Measurements from ENCODE around the gene AGPS.

DNA sequence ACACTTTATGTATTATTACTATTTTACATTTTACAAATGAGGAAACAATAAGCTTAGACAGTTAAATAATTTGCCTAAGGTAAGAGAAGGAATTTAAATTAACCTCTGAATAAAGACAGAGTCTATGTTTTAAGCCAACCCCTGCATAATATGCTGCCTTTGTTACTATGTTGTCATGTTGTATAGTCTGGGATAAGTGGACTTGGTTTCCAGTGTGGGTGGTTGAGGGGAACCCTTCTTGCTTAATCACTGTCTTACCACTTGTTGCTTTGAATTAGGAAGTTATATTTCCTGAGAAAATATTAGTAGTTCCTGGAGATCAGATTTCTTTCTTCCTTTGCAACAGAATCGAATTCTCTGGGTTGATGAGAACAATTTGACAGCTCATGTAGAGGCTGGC, 52.6 kb downstream of the AGPS start:
- TF ChIP-seq, protein P1, sequence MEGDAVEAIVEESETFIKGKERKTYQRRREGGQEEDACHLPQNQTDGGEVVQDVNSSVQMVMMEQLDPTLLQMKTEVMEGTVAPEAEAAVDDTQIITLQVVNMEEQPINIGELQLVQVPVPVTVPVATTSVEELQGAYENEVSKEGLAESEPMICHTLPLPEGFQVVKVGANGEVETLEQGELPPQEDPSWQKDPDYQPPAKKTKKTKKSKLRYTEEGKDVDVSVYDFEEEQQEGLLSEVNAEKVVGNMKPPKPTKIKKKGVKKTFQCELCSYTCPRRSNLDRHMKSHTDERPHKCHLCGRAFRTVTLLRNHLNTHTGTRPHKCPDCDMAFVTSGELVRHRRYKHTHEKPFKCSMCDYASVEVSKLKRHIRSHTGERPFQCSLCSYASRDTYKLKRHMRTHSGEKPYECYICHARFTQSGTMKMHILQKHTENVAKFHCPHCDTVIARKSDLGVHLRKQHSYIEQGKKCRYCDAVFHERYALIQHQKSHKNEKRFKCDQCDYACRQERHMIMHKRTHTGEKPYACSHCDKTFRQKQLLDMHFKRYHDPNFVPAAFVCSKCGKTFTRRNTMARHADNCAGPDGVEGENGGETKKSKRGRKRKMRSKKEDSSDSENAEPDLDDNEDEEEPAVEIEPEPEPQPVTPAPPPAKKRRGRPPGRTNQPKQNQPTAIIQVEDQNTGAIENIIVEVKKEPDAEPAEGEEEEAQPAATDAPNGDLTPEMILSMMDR (IDR thresholded peaks at IDR 0.05) = no peak
- TF ChIP-seq POLR2A (IDR thresholded peaks at IDR 0.05) = no peak

Measured in heart left ventricle (tissue), 13 donors.